Measurements from ENCODE around the gene E2F6.
A peak's percentile ranks its signal among the peaks of the same experiment; 100 is the strongest.

E2F6 gene

DNA sequence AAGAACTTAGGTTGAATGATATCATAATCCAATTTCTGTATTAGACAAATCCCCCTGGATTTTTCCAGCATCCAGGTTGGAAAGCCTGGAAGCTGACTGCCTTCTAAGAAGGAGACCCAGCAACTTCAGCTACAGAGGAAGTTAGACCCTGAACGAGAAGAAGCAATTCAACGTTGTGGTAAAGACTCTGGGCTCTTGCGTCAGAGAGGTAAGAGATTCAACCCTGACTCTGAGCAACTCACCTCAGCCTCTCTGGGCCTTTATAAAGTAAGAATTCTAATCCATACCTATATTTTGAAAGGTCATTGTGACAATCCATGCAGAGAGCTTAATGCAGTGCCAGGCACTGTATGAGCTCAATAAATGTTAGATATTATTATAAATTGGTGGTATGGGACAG lies 9.7 kb downstream of the E2F6 start:
- Histone ChIP-seq H3K4me3 (no peak overlapping the region), H3K9me3 (no peaks in the 10 kb centered on the region), H3K27me3 (no peaks in the 10 kb centered on the region), H3K4me1 (peaks cover 0 to 28% (median 6%) of the 10 kb centered on the region in 4 donors), H3K36me3 (peaks cover 21 to 36% (median 21%) of the 10 kb centered on the region in 3 donors), H3K27ac (no peak overlapping the region)
- intact Hi-C loops (cut with DNase I; ENCODE audit: low total_unique reads), result no loop called here
- no peak for DNase-seq
- TF ChIP-seq, protein P1, sequence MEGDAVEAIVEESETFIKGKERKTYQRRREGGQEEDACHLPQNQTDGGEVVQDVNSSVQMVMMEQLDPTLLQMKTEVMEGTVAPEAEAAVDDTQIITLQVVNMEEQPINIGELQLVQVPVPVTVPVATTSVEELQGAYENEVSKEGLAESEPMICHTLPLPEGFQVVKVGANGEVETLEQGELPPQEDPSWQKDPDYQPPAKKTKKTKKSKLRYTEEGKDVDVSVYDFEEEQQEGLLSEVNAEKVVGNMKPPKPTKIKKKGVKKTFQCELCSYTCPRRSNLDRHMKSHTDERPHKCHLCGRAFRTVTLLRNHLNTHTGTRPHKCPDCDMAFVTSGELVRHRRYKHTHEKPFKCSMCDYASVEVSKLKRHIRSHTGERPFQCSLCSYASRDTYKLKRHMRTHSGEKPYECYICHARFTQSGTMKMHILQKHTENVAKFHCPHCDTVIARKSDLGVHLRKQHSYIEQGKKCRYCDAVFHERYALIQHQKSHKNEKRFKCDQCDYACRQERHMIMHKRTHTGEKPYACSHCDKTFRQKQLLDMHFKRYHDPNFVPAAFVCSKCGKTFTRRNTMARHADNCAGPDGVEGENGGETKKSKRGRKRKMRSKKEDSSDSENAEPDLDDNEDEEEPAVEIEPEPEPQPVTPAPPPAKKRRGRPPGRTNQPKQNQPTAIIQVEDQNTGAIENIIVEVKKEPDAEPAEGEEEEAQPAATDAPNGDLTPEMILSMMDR (IDR thresholded peaks at IDR 0.05), result no peak

DNA sequence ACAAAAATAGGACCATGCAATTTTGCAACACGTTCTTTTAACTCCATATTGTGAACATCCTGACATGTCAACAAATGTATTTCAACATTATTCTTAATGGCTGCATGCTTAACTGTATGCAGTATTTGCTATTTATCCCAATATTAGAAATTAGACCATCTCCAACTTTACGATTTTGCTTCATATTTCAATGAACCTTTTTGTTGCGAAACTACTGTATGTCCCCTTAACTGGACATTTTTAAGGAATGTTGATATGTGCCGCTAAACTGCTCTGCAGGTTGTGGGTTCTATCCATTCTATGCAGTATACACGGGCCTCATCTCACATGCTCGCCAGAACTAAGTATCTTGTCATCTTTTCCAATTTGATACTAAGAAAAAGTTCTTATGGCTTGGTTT lies 11.1 kb downstream of the E2F6 start:
- Histone ChIP-seq H3K27ac (no peak overlapping the region), H3K27me3 (no peaks in the 10 kb centered on the region), H3K4me1 (peaks cover 0 to 18% (median 3%) of the 10 kb centered on the region in 4 donors), H3K36me3 (peaks cover 31 to 50% (median 31%) of the 10 kb centered on the region in 3 donors), H3K9me3 (no peaks in the 10 kb centered on the region), H3K4me3 (no peak overlapping the region)
- no peak for DNase-seq
- TF ChIP-seq, protein P1 (IDR thresholded peaks at IDR 0.05), result no peak
- intact Hi-C loops (cut with DNase I; ENCODE audit: low total_unique reads), result no loop called here

DNA sequence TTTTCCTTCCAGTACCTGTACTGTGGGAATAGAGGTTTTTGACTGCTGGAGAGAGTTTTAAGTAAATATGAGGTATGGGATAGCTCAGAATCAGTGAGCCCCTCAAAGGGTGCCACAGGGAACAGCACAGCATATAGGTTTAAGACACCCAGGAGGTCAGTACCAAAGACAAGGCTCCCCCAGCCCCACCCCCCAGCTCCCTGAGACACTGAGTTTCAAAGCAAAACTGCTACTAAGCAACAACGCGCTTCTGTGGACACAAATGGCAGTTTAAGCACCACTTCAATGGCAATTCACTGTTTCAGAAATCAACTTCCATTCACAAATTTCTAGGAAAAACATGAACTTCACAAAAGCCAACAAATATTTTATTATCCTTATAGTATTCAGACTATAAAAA lies 15.2 kb downstream of the E2F6 start:
- Histone ChIP-seq H3K4me3 (no peak overlapping the region), H3K4me1 (no peaks in the 10 kb centered on the region), H3K27ac (no peak overlapping the region), H3K9me3 (no peaks in the 10 kb centered on the region), H3K36me3 (peaks cover 48 to 81% (median 65%) of the 10 kb centered on the region in 3 donors), H3K27me3 (no peaks in the 10 kb centered on the region)
- TF ChIP-seq, protein P1 (IDR thresholded peaks at IDR 0.05), result no peak
- no peak for DNase-seq
- intact Hi-C loops (cut with DNase I; ENCODE audit: low total_unique reads), result no loop called here

DNA sequence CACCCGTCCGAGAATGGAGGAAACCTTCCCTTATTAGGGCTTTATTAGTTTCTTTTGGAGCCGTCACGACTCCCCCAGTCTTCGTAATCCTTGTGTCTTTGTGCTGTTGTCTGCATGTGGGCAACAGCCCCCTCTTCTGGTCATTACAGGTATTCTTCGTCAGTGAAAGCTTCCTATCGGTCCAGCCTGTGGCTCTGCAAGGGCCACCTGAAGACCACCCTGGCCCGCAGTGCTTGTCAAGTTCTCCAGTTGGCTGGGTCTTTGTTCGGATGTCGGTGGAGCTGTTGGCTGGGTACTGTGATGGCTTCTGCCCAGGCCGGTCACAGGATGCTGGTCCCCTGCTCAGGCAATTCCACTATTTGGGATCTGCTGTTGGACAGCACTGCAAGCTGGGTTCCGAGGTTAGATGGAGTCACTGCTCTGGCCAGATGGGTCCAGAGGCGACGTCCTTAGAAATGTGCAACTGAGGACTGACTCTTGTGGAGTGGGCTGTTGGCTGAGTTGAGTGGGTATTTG lies 19.2 kb downstream of the E2F6 start:
- TF ChIP-seq, protein P1 (IDR thresholded peaks at IDR 0.05), result peak; percentile 74
- intact Hi-C loops (cut with DNase I; ENCODE audit: low total_unique reads), result loop anchor here (10.0 kb wide), 1 partner anchor 312 kb away; a partner anchor contains a TSS
- no peaks in the 10 kb centered on the region for H3K9me3 ChIP-seq
- DNase-seq, result peak in 1 of 2 donors; percentile 35
- no peak overlapping the region for H3K27ac ChIP-seq
- H3K36me3 ChIP-seq, result peaks cover 43 to 87% (median 71%) of the 10 kb centered on the region in 3 donors
- no peak overlapping the region for H3K4me3 ChIP-seq
- no peaks in the 10 kb centered on the region for H3K27me3 ChIP-seq
- no peaks in the 10 kb centered on the region for H3K4me1 ChIP-seq

DNA sequence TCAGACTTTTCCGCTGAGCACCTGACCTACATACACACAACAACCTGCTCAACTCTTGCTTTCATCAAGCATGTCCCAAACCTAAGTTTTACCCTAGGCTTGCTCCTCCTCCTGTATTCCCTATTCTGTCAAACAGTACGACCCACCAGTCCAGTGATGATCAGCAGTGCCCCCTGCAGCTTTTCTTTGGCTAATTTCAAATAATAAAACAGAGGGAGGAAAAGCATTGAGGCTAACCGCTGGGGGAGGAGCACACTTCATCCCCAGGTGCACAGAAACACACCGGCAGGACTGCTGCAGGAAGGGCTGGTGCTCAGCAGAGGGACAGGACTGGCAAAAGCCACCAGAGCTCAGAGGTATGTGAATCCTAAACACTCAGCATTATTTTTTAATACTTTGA lies 21.2 kb downstream of the E2F6 start:
- intact Hi-C loops (cut with DNase I; ENCODE audit: low total_unique reads), result loop anchor here (10.0 kb wide), 1 partner anchor 310 kb away; a partner anchor contains a TSS

More for the DNA sequence above, 21.2 kb downstream of the E2F6 start:
- DNase-seq, result no peak
- TF ChIP-seq, protein P1 (IDR thresholded peaks at IDR 0.05), result no peak
- Histone ChIP-seq H3K36me3 (peaks cover 36 to 85% (median 68%) of the 10 kb centered on the region in 3 donors), H3K27me3 (no peaks in the 10 kb centered on the region), H3K9me3 (no peaks in the 10 kb centered on the region), H3K27ac (no peak overlapping the region), H3K4me1 (no peaks in the 10 kb centered on the region), H3K4me3 (no peak overlapping the region)

Measured in tibial artery (tissue), 4 donors.